Measurements from ENCODE around the gene KIAA0513. TPM values are rescaled to one million over a fixed set of nuclear protein-coding genes. Genes with fewer than 3 reads are reported as not detected.

Gene KIAA0513
- total RNA-seq, 2 donors from 2014 or later, result 23.1 to 71.9 TPM

DNA sequence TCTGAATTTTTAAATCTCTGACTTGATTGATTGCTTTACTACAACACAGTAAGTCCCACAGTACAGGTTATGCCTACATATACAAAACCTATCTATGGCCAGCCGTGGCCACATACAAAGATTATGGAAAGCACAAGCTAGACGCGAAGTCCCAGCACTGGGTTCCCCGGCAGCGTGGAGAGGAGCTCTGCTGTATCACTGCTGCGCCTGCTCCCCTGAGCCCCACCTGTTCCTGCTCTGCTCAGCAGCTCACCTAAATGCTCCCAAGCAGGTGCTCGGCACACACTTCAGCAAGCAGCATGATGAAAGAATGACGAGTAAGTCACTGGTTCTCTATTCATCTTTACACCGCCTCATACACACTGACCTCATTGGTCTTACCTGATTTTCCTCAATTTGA is 36.8 kb upstream of the KIAA0513 start:
- intact Hi-C loops (cut with DNase I), result no loop called here
- no peak for ATAC-seq
- no peak overlapping the region for H3K4me3 ChIP-seq
- no peak overlapping the region for H3K27ac ChIP-seq
- 91 to 92% methylated on average over 6 to 9 of the region's 9 CpGs for WGBS, 2 donors
- H3K36me3 ChIP-seq (replicated peaks in 1 of 2; ENCODE audit: insufficient read depth in 1 of 2, low read depth in 2 of 2), result peaks cover 0 to 30% of the 10 kb centered on the region in 2 donors
- H3K9me3 ChIP-seq, result no peaks in the 10 kb centered on the region
- TF ChIP-seq, protein P1, sequence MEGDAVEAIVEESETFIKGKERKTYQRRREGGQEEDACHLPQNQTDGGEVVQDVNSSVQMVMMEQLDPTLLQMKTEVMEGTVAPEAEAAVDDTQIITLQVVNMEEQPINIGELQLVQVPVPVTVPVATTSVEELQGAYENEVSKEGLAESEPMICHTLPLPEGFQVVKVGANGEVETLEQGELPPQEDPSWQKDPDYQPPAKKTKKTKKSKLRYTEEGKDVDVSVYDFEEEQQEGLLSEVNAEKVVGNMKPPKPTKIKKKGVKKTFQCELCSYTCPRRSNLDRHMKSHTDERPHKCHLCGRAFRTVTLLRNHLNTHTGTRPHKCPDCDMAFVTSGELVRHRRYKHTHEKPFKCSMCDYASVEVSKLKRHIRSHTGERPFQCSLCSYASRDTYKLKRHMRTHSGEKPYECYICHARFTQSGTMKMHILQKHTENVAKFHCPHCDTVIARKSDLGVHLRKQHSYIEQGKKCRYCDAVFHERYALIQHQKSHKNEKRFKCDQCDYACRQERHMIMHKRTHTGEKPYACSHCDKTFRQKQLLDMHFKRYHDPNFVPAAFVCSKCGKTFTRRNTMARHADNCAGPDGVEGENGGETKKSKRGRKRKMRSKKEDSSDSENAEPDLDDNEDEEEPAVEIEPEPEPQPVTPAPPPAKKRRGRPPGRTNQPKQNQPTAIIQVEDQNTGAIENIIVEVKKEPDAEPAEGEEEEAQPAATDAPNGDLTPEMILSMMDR (IDR thresholded peaks at IDR 0.05), result no peak
- TF ChIP-seq POLR2A (IDR thresholded peaks at IDR 0.05), result no peak
- H3K4me1 ChIP-seq, result peaks cover 24% of the 10 kb centered on the region
- H3K27me3 ChIP-seq, result no peaks in the 10 kb centered on the region
- no peak for DNase-seq

DNA sequence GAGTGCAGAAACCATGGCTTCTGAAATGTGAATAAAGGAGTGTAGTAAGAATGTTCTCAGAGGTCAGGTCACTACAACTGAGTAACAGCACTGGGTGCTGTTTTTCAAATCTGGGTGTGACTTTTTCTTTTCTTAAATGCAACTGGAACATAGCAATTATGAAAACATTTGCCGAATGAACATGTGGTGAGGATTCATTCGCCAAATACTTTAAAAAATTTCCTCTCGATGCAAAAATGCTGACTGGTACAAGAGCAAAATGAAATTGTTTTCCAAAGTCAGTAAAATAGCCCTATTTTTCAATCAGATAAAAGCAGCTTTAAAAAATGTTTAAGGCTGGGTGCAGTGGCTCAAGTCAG is 34.9 kb upstream of the KIAA0513 start:
- peaks cover 24% of the 10 kb centered on the region for H3K4me1 ChIP-seq
- ATAC-seq (no peak), DNase-seq (no peak)
- H3K27ac ChIP-seq, result peak overlapping the region in 2 of 4 donors; percentile 29 to 88
- H3K9me3 ChIP-seq, result no peaks in the 10 kb centered on the region
- WGBS, 2 donors, result 80 to 97% methylated on average over 3 of the region's 3 CpGs
- peaks cover 0 to 25% of the 10 kb centered on the region in 2 donors for H3K36me3 ChIP-seq (replicated peaks in 1 of 2; ENCODE audit: insufficient read depth in 1 of 2, low read depth in 2 of 2)
- H3K4me3 ChIP-seq, result no peak overlapping the region
- TF ChIP-seq POLR2A (IDR thresholded peaks at IDR 0.05), result no peak
- TF ChIP-seq, protein P1 (IDR thresholded peaks at IDR 0.05), result no peak
- intact Hi-C loops (cut with DNase I), result no loop called here
- no peaks in the 10 kb centered on the region for H3K27me3 ChIP-seq

DNA sequence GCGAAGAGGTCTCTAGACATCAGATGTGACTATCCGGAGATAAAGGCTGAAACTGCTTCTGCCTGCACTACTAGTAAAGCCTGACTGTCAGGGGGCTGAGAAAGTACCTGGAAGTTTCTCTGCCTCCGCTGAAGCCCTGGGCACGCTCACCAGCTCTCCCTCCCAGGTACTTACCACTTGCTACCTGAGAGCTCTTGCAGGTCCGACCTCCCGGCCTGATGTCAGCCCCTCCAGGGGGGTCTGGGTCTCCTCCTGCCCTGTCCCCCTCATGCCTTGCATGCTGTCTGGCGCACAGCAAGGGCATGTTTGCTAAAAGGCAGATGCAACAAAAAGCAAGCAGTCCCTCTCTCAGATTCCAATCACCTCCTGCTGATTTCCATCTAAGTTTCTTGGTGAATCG is 33.7 kb upstream of the KIAA0513 start:
- H3K36me3 ChIP-seq (replicated peaks in 1 of 2; ENCODE audit: insufficient read depth in 1 of 2, low read depth in 2 of 2), result peaks cover 0 to 16% of the 10 kb centered on the region in 2 donors
- no peaks in the 10 kb centered on the region for H3K27me3 ChIP-seq
- intact Hi-C loops (cut with DNase I), result no loop called here
- no peaks in the 10 kb centered on the region for H3K9me3 ChIP-seq
- DNase-seq (no peak), ATAC-seq (no peak)
- H3K27ac ChIP-seq, result peak overlapping the region in 3 of 4 donors; percentile 74 to 88 (median 86)
- WGBS, 2 donors, result 84 to 94% methylated on average over 8 of the region's 8 CpGs
- peaks cover 33% of the 10 kb centered on the region for H3K4me1 ChIP-seq
- no peak overlapping the region for H3K4me3 ChIP-seq
- TF ChIP-seq, protein P1 (IDR thresholded peaks at IDR 0.05), result no peak
- TF ChIP-seq POLR2A (IDR thresholded peaks at IDR 0.05), result no peak

DNA sequence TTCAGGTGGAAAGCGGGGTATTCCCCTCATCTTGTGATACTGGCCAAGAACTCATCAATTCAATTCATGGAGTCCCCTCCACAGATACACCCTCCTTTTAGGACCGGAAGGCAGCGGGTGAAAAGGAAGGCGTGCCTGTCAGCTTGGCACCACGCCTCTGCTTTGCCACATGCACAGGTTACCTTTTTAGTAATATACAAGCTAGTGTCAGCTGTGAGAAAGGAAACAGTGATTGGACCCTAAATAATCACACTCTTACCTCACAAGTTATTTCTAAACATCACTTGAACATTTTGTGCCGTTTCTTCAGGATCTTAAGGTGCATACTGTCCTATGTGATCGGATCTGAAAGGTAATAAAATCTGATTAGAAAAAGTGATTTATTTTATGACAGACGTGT is 31.9 kb upstream of the KIAA0513 start:
- H3K9me3 ChIP-seq, result no peaks in the 10 kb centered on the region
- intact Hi-C loops (cut with DNase I), result no loop called here
- 92 to 93% methylated on average over 8 of the region's 8 CpGs for WGBS, 2 donors
- peaks cover 0 to 5% of the 10 kb centered on the region in 2 donors for H3K36me3 ChIP-seq (replicated peaks in 1 of 2; ENCODE audit: insufficient read depth in 1 of 2, low read depth in 2 of 2)
- H3K27me3 ChIP-seq, result no peaks in the 10 kb centered on the region
- no peak for TF ChIP-seq POLR2A (IDR thresholded peaks at IDR 0.05)
- TF ChIP-seq, protein P1 (IDR thresholded peaks at IDR 0.05), result no peak
- H3K27ac ChIP-seq, result peak overlapping the region in 2 of 4 donors; percentile 86 to 88
- H3K4me3 ChIP-seq, result no peak overlapping the region
- peaks cover 51% of the 10 kb centered on the region for H3K4me1 ChIP-seq
- DNase-seq (peak in 1 of 4 donors; percentile 66), ATAC-seq (no peak)

DNA sequence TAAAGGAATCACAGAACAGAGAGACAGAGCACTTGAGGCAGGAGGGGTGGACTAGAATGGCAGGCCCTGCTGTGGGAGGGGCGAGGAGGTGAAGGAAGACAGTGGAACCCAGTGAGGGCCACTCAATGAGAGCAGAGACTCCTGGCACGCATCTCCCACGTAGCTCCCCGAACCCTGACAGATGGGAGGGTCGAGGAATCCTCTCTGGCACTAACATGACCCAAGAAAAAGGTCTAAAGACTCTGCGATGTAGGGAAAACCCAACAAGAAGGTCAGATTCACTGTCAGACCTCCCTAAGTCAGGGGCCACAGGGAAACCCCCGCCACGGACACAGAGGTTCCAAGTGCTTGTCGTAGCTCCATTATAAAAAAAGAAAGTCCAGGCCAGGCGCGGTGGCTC is 31.2 kb upstream of the KIAA0513 start:
- Histone ChIP-seq H3K27ac (peak overlapping the region in 2 of 4 donors; percentile 48 to 88), H3K27me3 (no peaks in the 10 kb centered on the region), H3K4me3 (no peak overlapping the region), H3K9me3 (no peaks in the 10 kb centered on the region), H3K36me3 (replicated peaks in 1 of 2; ENCODE audit: insufficient read depth in 1 of 2, low read depth in 2 of 2) (peaks cover 0 to 5% of the 10 kb centered on the region in 2 donors), H3K4me1 (peaks cover 58% of the 10 kb centered on the region)
- TF ChIP-seq, protein P1 (IDR thresholded peaks at IDR 0.05), result no peak
- no peak for TF ChIP-seq POLR2A (IDR thresholded peaks at IDR 0.05)
- WGBS, 2 donors, result 89 to 98% methylated on average over 11 of the region's 11 CpGs
- ATAC-seq (no peak), DNase-seq (no peak)
- intact Hi-C loops (cut with DNase I), result no loop called here

Data from body of pancreas (tissue), 4 donors.